NCI-H2029 (cell line): ENCODE results near the gene RTN4.
A peak's percentile ranks its signal among the peaks of the same experiment; 100 is the strongest.
"Not testable (repeated sequence)": the region's sequence is repeated elsewhere in the genome, so short reads cannot be mapped to it uniquely, and the experiment has no call there.

Experiments used
- DNase-seq: peaks from one replicate; lab custom pipeline; 2025; lab: John Stamatoyannopoulos, UW

RTN4 gene

DNA sequence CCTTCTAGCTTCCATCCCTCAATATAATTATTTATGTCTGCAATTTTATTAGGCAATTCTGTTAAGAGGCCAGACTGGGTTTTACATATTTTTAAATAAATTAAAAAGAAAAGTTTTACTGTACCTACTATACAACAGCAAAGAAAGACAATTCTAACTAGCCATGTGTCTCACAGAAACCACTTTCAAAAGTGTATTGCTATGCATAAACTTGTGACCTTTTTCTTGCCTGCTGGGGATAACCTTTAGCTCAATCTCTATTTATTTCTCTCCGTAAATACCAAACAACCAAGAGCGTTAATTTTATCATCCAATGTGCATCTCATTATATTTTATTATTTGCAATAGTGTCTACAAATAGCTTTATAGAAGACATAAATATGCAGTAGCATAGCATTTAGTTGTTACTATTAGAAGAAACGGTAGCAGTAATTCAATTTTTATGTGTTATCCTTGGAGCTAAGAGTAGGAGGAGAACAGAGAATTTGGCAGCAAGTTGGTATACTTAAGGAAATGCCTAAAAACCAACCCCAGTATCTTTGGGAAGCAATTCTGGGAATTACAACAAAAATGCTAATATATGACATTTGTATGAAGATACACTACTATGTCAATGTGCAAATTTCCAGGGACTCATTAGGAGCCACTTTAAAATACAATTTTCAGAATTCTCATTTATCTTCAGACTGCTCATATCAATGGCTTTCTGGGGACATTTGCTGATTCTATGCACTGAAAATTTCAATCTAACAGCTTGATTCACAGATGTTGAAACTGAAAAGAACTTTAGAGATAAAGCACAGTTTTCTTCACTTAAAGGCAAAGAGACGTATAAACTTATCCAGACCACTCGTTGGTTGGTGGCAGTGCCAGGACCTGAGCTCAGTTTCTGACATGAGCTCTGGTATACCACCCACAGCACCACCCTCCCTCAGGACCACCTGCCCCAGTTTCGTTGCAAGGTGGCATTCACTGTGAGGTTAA is 23.0 kb upstream of the RTN4 start:
- DNase-seq: no peak

DNA sequence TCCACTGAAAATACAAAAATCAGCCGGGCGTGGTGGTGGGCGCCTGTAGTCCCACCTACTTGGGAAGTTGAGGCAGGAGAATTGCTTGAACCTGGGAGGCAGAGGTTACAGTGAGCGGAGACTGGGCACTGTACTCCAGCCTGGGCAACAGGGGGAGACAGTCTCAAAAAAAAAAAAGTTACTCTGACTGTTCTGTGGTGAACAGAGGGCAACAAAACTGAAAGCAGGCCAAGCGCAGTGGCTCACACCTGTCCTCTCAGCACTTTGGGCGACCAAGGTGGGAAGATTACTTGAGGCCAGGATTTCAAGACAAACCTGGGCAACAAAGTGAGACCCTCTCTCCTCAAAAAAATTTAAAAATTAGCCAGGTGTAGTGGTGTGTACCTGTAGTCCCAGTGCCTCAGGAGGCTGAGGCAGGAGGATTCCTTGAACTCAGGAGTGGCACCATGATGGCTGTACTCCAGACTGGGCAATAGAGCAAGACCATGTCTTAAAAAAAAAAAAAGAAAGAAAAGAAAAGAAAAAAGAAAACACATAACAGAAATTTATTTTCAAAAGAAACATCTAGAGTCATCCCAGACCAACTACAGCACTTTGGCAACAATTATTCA is 13.6 kb upstream of the RTN4 start:
- no peak for DNase-seq

- no peak for DNase-seq
Measured at GRCh38 chr2:55063226-55063625, 13.0 kb upstream of the RTN4 start.

DNA sequence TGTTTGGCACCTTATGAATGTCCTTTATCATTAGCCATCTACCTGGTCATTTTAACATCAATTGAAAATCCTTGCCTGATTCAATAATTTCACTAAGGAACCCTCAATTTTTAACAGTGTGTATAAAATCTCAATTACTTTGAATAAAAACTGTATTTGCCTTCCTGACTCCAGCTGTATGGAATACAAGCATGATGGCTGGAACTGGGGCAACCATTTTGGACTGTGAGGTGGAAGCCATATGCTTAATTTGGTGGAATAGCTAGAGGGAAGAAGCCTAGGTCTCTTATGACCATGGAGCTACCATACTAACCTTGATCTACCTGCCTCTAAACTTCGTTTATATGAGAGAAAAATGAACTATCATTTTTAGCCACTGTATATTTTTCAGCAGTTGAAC is 12.5 kb upstream of the RTN4 start:
- no peak for DNase-seq

DNA sequence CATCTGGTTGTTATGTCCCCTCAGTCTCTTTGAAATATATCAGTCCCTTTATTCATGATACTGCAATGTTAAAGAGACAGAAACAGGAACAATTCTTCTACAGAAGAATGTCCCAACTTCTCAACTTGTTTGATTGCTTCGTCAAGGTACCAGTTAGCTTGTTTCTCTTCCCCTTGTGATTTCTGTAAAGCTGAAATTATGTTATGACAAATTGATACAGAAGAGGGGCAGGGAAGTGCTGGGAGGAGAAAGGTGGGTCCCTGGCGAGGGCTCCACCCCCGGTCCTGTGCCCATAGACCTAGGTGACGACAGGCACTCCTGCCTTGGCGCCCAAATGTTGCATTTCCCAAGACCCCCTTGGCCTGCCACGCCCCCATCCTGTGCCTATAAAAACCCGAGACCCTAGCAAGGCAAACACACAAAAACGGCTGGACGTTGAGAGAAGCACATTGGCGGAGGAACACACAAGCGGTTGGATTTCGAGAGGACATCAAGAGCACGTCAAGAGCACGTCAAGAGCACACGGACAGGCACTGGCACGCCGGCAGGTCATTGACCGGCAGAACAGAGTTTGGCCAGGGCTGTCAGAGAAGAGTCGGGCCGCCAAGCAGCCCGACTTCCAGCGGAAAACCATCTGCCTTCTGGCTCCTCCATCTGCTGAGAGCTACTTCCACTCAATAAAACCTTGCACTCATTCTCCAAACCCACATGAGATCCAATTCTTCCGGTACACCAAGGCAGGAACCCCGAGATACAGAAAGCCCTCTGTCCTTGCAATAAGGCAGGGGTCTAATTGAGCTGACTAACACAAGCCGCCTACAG is 11.5 kb upstream of the RTN4 start:
- DNase-seq: peak; percentile 11

DNA sequence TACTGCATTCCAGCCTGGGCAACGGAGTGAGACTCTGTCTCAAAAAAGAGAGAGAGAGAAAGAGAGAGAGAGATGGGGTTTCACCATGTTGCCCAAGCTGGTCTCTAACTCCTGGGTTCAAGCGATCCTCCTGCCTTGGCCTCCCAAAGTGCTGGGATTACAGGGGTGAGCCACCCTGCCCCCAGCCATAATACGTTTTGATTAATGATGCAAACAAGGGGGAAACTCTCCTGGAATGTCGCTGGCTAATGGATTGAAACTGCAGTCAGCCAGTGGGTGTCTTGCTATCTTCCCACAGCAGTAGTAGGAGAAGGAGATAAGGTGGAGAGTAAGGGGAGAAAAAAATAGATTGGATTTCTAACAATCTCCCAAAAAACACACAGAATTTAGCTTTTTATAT is 9.5 kb upstream of the RTN4 start:
- DNase-seq: no peak

DNA sequence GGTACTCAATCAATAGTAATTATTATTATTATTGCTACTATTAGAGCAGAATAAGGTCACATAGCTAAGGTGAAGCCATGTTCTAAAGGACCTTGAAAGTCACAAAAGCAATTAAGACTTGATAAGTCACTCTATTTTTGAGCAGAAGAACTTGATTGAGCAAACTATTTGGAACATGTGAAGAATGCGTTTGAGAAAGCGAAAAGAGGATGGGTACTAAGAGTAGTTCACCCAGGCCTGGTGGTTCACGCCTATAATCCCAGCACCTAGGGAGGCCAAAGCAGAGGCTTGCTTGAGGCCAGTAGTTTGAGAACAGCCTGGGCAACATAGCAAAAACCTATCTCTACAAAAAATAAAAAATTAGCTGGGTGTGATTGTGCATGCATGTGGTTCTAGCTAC is 7.2 kb upstream of the RTN4 start:
- no peak for DNase-seq

- DNase-seq: no peak
Measured at GRCh38 chr2:55056024-55056521, 5.8 kb upstream of the RTN4 start.

DNA sequence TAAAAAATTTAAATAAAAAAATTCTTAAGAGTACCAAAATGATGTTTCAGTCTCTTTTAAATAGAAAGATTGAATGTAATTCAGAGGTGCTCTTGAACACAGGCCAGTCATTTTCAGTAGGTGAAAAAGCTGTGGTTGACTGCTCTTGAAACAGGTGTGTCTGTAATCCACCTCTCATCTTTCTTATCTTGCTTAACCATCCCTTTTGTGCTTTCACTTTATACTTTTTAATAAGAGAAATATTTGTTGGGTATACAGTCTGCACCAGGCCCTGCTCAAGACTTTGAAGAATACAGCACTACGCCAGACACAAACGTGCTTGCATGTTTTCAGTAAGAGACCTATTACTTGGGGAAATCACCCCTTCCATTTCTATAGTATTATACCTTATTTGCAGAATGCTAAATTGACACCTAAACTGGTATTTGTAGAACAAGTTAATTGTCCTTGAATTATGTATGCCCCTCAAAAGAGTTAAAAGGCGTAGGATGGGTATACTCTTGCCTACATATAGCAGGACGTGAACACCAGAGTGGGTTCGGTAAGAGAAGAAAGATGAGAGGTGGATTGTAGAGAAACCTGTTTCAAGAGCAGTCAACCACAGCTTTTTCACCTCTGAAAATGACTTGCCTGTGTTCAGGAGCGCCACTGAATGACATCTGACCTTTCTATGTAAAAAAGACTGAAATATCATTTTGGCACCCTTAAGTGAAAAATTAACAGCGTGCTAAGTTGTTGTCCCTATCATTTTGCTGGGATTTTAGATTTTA is 4.0 kb upstream of the RTN4 start:
- no peak for DNase-seq

DNA sequence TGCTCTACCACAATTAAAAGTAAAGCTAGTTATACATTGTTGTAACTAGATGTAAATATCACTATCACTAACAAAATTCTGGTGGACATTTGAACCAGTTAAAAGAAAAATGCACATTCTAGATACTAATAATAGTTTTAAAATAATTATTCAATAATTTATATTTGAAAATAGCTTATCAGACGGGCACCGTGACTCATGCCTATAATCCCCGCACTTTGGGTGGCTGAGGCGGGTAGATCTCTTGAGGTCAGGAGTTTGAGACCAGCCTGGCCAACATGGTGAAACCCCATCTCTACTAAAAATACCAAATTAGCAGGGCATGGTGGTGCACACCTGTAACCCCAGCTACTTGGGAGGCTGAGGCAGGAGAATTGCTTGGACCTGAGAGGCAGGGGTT is 3.0 kb upstream of the RTN4 start:
- DNase-seq: not testable (repeated sequence)

DNA sequence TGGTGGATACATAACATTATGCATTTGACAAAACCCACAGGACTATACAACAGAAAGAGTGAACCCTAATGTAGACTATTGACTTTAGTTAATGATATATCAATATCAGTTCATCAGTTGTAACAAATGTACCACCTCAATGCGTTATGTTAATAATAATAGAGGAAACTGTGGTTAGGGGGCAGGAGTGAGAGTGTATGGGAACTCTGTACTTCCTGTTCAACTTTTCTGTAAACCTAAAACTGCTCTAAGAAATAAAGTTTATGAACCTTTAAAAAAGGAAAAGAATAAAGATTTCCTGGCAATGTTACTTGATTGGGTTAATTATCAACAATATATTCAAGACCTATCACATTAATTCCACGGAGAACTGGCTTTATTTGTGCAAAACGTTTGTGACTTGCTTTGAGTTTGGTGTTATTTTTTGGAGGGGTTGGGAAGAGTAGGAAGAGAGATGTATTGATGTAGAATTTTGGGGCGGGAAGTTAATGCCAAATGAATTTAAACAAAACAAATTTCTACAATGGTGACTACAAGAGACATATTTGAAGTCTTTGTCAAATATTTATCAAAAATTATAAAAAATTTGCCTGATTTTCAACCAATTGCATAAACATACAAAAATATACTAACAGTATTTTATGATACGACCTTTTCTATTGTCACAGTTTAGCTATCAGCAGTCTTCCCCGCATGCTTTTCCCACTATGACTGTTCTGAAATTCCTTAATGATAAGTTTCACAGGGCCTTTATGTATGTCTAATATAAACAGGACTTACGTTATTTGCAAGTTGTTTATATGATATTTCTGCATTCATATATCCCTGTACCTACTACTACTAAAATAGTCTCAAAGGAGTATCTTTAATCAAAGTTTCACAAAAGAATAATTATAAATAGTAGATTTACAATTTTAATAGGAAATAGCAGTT is 2.1 kb upstream of the RTN4 start:
- DNase-seq: no peak

- peak; percentile 7 for DNase-seq
Measured at GRCh38 chr2:55051026-55051866, 995 bp upstream of the RTN4 start.

GRCh38 chr2:55049821-55050099 is 491 bp downstream of the RTN4 start:
- no peak for DNase-seq

GRCh38 chr2:55049043-55049820 is 1.0 kb downstream of the RTN4 start:
- peak; percentile 21 for DNase-seq

DNA sequence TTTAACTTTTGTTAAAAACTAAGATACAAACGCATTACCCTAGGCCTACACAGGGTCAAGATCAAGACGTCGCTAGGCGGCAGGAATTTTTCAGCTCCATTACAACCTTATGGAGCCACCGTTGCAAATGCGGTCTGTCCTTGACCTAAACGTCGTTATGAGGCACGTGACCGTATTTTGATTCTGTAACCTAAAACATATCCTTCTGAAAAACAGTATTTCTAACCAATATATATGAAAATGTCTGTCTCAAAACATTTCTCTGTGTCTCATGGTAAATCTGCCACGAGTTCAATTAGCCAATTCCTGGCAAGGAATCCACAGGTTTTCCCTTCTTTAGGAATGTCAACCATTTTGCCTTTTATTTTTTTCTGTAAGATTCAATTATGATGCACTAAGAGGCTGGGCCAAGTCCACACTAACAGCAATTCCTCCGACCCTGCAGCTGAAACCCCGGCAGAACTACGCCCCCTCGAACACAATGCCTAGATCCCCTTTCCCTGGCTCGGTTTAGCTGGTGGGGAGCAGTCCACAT is 1.7 kb downstream of the RTN4 start:
- no peak for DNase-seq

GRCh38 chr2:55047677-55048299 is 2.5 kb downstream of the RTN4 start:
- no peak for DNase-seq

GRCh38 chr2:55045780-55046179 is 4.5 kb downstream of the RTN4 start:
- no peak for DNase-seq

DNA sequence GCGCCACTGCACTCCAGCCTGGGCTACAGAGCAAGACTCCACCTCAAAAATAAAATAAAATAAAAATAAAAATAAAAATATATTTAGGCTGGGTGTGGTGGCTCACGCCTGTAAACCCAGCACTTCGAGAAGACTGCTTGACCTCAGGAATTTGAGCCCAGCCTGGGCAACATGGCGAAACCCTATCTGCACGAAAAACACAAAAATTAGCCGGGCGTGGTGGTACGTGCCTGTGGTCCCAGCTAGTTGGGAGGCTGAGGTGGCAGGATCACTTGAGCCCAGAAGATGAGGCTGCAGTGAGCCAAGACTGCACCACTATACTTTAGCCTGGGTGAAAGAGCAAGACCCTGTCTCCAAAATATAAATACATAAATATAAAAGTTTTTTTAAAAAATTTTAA is 6.4 kb downstream of the RTN4 start:
- no peak for DNase-seq
